OCI-LY3 (cell line): ENCODE measurements around the gene SLC39A12.
"Not testable (repeated sequence)": the region's sequence is repeated elsewhere in the genome, so short reads cannot be mapped to it uniquely, and the experiment has no call there.

ENCODE experiments used
- EZH2phosphoT487 ChIP-seq: fragments of 200-600 bp; shearing (Covaris generic); IDR thresholded peaks from 2 replicates; pipeline ENCODE4 v1.6.1; 2018; ENCODE audit warnings: antibody characterized with exemption, mixed run types, low read depth
- TF ChIP-seq, protein P1 (sequence below): fragments of 200-600, 300-600 bp; sonication (generic); IDR thresholded peaks from 2 replicates; pipeline ENCODE4 v1.5.1; 2014; ENCODE audit warnings: antibody characterized with exemption, low read length, low read depth

- TF ChIP-seq, protein P1, sequence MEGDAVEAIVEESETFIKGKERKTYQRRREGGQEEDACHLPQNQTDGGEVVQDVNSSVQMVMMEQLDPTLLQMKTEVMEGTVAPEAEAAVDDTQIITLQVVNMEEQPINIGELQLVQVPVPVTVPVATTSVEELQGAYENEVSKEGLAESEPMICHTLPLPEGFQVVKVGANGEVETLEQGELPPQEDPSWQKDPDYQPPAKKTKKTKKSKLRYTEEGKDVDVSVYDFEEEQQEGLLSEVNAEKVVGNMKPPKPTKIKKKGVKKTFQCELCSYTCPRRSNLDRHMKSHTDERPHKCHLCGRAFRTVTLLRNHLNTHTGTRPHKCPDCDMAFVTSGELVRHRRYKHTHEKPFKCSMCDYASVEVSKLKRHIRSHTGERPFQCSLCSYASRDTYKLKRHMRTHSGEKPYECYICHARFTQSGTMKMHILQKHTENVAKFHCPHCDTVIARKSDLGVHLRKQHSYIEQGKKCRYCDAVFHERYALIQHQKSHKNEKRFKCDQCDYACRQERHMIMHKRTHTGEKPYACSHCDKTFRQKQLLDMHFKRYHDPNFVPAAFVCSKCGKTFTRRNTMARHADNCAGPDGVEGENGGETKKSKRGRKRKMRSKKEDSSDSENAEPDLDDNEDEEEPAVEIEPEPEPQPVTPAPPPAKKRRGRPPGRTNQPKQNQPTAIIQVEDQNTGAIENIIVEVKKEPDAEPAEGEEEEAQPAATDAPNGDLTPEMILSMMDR, result not testable (repeated sequence)
- TF ChIP-seq EZH2phosphoT487, result not testable (repeated sequence)
These were observed 1.4 kb upstream of the SLC39A12 start for GRCh38 chr10:17950269-17950668.
